ENCODE results near the gene REEP1.

DNA sequence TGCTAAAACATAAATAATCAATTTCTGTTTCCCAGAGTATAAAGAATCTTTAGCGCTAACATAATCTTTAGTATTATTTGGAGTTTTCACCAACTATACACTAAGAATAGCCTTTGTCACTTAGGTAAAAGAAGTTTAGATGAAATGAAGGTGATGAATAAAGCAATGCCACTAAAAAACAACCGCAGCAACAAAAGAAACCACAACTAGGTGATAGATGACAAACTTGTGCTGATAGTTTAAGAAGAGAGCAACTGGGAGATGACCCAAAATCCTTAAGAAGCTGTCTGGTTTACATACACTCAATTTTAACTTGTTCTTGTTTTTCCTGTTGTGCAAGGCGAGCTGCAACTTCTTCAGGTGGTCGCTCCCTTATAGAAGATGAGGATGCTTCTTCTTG, 167.0 kb downstream of the REEP1 start:
- TF ChIP-seq CTCF (IDR thresholded peaks at IDR 0.05; ENCODE audit: low read length): no peak
- no peak for TF ChIP-seq EZH2 (IDR thresholded peaks at IDR 0.05; ENCODE audit: borderline replicate concordance, low read length)
